22Rv1 (cell line): ENCODE data around the gene MTG2.

Source experiments
- ZFX ChIP-seq: fragments of 450-650 bp; IDR thresholded peaks from 2 replicates; pipeline ENCODE4 v1.6.1; 2017; ENCODE audit warnings: antibody characterized with exemption, borderline replicate concordance
- TF ChIP-seq, protein P1 (sequence below): fragments of 450-650 bp; IDR thresholded peaks from 2 replicates; pipeline ENCODE4 v1.5.1; 2017; ENCODE audit warnings: mild to moderate bottlenecking

DNA sequence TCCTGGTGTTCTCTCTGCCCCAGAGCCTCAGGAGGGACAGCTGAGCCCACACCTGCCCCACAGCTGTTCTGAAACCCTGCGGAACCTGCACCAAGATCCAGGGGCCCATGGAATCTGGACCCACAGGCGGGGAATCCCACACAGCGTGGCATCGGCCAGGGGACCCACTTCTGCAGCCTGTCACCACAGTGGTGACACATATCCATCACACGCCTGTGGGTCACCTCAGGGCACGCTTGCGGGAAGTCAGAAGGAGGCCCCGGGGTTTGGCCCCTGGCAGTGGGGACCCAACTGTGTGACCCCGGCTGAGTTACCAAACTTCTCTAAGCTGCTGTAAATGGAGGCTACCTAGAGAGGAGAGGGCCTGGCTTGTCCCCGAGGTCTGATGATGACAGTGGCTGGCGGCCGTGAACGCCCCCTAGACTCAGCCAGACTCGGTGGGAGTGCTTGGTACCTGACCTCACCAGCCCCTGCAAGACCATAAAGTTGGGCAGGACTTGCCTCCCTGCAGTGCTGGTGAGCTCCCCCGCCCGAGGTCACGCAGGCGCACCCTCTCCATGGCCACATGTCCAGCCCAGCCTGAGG, 39.5 kb downstream of the MTG2 start:
- TF ChIP-seq, protein P1, sequence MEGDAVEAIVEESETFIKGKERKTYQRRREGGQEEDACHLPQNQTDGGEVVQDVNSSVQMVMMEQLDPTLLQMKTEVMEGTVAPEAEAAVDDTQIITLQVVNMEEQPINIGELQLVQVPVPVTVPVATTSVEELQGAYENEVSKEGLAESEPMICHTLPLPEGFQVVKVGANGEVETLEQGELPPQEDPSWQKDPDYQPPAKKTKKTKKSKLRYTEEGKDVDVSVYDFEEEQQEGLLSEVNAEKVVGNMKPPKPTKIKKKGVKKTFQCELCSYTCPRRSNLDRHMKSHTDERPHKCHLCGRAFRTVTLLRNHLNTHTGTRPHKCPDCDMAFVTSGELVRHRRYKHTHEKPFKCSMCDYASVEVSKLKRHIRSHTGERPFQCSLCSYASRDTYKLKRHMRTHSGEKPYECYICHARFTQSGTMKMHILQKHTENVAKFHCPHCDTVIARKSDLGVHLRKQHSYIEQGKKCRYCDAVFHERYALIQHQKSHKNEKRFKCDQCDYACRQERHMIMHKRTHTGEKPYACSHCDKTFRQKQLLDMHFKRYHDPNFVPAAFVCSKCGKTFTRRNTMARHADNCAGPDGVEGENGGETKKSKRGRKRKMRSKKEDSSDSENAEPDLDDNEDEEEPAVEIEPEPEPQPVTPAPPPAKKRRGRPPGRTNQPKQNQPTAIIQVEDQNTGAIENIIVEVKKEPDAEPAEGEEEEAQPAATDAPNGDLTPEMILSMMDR: no peak
- TF ChIP-seq ZFX: no peak
